Keratinocyte (primary cell): ENCODE results near the gene PTMS.

Source experiments
- EZH2 ChIP-seq: IDR thresholded peaks from one replicate; pipeline ENCODE4 v1.6.1; 2012; ENCODE audit warnings: inconsistent platforms, mild to moderate bottlenecking, low read length, moderate library complexity
- TF ChIP-seq, protein P1 (sequence below), 3 experiments: IDR thresholded peaks in 1 of 3; conservative IDR thresholded peaks in 1 of 3; optimal IDR thresholded peaks in 1 of 3; 2 replicates in 2 of 3; 3 replicates in 1 of 3; pipeline versions ENCODE3 to v1.5.1; 2011; ENCODE audit warnings: low read length in 3 of 3, mild to moderate bottlenecking in 3 of 3, moderate library complexity in 2 of 3, control low read depth in 1 of 3, inconsistent platforms in 1 of 3; ENCODE audit not compliant: insufficient read depth in 2 of 3; ENCODE audit errors: extremely low read depth in 1 of 3

DNA sequence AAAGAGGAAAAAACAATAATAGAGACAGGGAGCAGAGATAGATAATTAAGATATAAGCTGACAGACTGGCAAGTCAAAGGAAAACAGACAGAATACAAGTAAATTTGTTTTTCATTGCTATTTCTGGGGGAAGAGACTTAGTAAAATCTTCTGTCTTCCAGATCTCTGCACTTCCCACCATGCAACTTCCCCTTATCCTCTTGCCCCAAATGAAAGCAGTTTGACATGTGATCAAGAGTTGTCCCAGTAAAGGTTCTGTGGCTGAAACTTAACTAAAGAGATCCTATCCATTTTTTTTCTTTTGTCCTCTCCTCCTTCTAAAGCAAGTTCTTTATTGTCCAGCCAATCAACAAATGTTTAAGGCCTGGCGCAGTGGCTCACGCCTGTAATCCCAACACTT is 11.8 kb upstream of the PTMS start:
- TF ChIP-seq, protein P1, sequence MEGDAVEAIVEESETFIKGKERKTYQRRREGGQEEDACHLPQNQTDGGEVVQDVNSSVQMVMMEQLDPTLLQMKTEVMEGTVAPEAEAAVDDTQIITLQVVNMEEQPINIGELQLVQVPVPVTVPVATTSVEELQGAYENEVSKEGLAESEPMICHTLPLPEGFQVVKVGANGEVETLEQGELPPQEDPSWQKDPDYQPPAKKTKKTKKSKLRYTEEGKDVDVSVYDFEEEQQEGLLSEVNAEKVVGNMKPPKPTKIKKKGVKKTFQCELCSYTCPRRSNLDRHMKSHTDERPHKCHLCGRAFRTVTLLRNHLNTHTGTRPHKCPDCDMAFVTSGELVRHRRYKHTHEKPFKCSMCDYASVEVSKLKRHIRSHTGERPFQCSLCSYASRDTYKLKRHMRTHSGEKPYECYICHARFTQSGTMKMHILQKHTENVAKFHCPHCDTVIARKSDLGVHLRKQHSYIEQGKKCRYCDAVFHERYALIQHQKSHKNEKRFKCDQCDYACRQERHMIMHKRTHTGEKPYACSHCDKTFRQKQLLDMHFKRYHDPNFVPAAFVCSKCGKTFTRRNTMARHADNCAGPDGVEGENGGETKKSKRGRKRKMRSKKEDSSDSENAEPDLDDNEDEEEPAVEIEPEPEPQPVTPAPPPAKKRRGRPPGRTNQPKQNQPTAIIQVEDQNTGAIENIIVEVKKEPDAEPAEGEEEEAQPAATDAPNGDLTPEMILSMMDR (optimal IDR thresholded peaks at IDR 0.05 in 1 of 3, IDR thresholded peaks at IDR 0.05 in 1 of 3, conservative IDR thresholded peaks at IDR 0.05 in 1 of 3; ENCODE audit: extremely low read depth in 1 of 3, insufficient read depth in 2 of 3, low read length in 3 of 3), result no peak
- TF ChIP-seq EZH2, result no peak
